Activated CD4-positive, alpha-beta T cell treated with anti-CD3 and anti-CD28 coated beads, Interleukin-2, amount 50 U/mL, for 16 hours (primary cell): ENCODE data around the gene CELF1.

Experiments
- DNase-seq: peaks from one replicate; pipeline ENCODE4 v3.0.0-alpha.2; 2020

Gene CELF1

DNA sequence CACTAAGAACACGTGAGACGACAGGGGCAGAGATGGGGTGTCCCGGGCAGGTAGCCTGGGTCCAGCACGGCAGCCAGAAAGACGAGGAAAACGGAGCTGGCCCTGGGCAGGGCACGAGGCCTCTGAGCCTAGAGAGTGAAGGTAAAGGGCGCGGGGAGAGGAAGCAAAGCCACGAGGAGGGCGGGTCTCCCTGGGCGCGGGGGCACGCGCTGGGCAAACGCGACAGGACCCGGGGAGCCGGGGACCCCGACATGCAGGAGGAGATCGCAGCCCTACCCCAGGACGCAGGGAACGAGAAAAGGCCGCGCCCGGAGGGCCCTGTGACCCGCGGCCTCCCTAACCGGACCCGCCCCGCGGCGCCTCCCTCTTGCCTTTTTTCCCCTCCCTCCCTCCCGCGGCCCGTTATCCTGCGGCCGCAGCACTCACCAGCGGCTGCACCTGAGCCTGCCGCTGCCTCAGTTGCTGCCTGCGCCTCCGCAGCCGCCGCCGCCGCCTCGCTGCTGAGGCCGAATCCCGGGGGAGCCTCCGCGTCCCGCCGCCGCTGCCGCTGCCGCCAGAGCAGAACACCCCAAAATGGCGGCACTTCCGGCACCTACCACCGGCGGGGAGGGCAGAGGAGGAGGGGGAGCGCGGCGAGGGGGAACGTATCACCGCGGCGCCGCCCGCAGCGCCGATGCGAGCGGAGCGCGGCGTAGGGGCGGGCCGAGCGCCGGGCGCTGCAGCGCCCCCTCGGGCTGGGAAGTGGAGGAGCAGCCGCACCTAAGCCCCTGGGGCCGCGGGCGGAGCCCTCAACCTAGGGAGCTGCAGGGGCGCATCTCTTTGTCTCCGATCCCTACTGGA, at the start of gene CELF1:
CELF1 (minus strand) TSS at position 567 of the 840 bp plus-strand sequence. CDS start 53,609 bp downstream, outside the sequence.
- peak; percentile 94 for DNase-seq

DNA sequence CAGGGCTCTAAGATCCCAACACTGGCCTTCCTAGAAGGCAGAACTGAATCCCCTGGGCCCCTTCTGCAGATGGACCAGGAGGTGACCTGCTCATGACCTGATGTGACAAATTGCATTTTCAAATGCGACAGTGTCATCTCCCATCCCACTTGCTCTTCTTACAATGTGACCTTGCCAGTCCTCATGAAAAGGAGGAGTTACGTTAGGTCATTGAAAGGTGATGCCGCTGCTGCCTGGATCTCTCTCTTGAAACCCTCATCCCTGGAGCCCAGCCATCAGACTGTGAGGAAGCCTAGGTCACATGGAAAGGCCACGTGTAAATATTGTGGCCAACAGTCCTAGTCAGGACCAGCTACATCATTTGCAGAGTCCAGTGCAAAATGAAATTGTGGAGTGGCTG, 47.0 kb upstream of the CELF1 start:
- DNase-seq, result no peak

DNA sequence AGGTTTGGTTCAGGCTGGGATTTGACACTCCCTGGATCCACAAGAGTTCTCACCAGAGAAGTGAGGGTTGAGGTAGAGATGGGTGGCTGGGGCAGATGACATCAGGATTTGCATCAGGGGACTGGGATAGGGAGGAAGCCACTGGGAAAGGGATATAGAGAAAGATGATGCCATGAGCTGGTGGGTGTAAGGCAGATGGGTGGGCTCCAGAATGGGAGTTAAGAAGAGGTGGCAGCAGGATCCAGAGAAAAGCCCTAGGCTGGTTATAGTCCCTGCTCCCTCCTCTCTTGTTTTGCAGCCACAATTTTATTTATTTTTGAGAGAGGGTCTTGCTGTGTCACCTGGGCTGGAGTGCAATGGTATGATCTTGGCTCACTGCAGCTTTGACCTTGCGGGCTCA, 43.0 kb upstream of the CELF1 start:
- no peak for DNase-seq

DNA sequence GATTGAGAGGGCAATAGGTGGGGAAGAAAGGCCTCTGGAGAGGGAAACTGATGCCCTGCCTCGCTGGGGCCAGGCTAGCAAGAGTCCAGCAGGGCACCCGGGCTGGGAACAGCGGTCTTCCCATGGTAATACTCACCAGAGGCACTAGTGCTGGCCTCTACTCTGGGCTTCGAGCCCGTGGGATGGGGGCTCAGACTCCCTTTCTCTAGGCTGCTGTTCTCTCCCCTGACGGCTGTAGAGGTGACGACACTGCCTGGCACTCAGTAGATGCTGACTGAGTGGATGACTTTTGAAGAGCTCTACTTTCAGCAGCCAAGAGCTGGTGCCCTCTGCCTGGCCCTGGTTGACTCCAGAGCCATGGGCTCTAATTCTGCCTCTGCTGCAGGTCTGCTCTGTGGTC, 42.1 kb upstream of the CELF1 start:
- DNase-seq, result no peak

DNA sequence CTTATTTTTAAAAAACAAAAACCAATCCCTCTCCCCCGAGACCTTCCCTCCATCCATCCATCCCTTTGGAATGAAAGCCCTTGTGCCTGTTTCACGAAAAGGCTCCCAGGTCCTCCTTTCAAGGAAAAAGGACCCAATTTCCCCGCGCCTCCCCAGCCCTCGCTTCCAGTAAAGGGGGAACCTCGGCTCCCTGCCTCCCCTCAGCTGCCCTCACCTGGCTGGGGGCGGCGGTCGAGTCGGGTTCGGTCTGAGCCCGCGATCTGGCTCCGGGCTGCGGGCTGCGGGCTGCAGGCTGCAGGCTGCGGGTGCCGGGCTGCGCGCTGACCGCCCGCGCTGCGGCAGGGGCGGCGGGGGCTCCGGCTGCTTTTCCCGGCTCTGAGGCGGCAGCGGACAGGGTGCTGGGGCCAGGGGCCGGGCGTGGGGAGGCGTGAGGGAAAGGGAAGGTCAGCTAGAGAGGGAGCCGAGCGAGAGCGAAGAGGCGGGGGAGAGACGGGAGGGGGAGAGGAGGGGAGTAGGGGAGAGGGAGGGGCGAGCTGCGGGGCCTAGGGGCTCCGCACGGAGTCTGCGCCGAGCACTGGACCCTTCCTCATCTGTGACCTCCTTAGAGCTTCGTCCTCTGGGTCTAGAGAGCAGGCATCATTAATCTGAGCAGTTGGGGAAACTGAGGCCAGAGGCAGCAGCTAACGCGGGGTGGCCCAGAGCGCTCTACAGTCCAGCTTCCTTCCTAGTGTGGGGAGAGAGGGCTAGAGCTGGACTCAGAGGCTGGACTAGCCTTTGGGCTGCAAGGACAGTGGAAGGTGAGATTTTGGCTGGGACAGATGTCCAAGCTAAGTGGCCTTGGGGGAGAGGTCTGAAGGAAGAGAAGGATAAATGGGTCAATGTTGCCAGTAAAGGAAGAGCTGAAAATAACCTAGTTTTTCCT, 41.3 kb upstream of the CELF1 start, which contains the start of gene C1QTNF4:
C1QTNF4 (minus strand) TSS at position 478 of the 922 bp plus-strand sequence. CDS start 3,601 bp downstream, outside the sequence.
- no peak for DNase-seq

DNA sequence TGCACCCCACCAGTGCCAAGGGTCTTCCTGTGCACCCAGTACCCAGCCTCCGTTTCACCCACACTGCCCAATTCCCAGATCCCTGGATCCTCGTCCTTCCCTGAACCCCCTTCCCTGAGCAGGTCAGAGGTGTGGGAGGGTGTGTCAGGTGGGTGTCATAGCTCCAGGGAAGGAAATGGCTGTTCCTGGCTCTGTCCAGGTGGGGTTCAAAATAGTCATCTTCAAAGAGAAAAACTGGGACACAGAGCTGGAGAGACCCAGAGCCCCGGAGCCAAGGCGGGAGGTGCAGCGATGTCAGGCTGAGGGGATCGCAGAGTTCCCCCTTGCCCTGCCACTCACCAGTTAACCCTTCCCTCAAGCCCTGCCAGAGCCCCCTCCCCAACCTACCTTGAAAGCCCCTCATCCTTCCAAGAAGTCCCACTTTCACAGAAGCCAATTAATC, 40.6 kb upstream of the CELF1 start:
- DNase-seq, result no peak

DNA sequence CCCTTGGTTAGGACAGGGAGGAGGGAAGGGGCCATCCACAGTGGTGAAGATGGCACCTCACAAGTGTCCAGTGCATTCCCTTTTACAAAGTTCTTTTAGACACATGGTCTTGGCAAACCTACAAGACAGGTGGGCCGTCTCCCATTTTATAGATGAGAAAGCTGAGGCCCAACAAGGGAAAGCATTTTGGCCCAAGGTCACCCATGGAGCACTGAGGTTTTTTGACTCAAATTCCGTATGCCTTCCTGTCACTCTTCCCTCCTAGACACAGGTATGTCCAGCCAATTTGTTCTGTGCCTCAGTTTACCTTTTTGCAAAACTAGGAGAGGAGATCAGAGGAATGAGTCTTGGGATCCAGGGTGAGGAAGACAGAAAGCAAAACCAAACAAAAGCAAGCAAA, 40.0 kb upstream of the CELF1 start:
- no peak for DNase-seq

DNA sequence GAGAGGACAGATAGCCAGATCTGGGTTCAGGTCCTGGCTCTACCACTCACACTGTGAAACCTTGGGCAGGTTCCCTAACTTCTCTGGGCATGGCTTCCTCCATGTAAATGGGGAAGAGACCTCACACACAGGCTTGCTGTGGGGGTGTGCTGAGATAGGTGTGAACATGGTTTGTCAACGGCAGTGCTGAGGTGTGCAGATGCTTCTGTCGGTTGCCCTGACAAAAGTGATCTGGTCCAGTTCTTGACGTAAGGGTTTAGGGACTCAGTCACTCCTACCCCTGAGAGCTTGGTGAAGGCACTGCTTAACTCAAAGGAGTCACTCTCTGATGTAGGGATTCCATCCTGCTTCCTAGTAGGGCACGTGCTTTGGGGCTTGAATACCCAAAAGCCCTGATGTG, 39.3 kb upstream of the CELF1 start:
- no peak for DNase-seq

DNA sequence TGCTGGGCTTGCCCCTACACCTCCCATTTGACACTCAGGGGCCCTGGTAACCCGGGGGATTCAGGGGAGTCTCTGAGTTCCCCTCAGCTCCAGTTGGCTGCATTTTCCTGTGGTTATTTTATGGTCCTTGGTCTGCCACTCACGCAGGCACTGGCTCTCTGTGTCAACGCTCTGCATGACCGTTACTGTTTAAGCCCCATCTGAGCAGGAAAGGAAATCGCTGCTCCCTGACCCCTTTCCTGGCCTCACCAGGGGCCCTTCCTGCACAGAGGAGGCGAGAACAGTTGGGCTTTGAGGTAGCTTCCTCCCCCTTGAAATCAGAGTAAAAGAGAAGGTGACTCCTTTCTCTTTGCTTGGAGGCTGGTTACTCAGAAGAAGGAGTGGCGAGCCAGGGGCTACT, 38.8 kb upstream of the CELF1 start:
- DNase-seq, result no peak

DNA sequence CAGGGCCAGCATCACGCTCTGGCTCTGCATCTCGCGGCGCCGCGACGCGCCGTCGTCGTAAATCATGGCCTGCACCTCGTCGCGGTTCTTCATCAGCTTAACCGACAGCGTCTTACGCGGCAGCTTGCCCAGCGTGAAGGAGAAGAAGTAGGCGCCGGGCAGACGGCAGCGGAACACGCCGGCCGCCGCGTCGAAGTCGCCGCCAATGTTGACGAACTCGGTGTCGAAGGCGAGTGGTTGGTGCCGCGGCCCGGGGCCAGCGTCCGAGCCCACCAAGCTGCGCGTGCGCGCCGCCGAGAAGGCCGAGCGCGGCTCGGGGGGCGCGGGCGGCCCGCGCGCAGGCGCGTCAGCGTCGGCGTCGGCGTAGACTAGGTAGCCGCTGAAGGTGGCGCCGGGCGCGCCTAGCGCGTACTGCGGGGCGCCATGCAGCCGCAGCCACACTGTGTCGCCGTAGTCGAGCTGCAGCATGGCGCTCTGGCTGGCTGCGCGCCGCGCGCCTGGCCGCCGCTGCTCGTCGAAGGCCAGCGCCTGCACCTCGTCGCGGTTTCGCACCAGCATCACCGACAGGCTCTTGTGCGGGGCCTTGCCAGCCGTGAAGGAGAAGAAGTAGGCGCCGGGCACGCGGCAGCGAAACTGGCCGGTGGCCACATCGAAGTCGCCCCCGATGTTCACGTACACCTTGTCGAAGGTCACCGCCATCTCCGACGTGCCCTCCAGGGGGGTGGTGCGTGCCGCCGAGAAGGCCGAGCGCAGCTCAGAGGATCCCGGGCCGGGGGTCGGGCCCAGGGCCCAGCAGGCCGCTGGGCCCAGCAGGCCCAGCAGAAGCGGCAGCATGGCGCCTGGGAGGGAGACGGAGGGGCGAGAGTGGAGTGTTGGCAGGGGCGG, 37.3 kb upstream of the CELF1 start:
- DNase-seq, result no peak

DNA sequence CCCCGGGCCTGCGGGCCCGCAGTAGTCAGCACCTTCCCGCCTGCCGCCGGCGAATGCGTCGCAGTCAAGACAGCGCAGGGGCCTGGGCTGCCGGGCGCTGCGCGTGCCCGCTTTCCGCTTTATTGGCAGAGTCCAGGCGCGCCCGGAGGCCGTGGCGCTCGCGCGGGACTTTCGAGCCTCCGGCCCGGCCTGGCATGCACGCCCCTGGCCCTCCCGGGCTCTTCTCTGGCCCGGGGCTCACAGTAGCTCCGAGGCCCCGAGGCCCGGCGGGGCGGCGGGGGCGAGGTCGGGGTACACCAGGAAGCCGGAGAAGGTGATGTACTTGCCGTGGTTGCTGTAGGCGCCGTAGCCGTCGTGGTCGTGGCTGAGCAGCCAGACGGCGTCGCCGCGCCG, 36.6 kb upstream of the CELF1 start:
- no peak for DNase-seq

DNA sequence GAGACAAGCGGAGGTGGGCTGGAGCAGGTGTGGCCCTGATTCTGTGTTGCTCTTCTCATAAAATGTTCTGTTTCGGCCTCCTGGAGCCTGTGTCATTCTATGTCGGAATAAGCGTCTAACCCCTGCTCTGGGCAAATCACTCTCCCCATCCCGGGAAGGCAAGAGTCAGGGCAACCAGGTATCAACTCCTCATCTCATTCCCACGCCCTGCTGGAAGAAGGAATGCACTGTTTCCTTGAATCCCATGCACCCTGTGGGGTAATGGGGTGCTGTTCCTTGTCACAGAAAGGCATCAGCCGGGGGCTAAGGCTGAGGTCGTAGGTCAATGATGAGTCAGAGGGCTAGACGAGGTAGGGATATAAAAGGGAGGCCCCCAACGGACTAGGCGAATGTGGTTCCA, 36.2 kb upstream of the CELF1 start:
- no peak for DNase-seq

DNA sequence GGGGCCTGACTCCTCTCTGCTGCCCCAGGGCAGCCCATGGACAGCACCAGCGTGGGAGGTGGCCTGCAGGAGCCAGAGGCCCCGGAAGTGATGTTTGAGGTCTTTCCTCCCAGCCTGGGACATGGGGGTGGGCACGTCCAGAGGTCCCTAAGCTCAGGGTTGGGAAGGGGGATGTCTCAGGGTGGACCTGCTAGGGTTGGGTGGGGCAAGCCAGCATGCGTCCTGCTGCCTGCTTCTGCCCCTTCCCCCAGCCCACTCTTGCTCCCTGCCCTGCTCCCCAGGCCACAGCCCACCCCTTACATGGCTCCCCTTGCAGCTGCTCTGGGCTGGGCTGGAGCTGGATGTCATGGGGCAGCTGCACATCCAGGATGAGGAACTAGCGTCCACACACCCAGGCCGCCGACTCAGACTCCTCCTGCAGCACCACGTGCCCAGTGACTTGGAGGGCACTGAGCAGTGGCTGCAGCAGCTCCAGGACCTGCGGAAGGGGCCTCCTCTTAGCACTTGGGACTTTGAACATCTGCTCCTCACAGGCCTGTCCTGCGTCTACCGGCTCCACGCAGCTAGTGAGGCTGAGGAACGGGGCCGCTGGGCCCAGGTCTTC, 34.9 kb upstream of the CELF1 start:
- DNase-seq, result no peak

DNA sequence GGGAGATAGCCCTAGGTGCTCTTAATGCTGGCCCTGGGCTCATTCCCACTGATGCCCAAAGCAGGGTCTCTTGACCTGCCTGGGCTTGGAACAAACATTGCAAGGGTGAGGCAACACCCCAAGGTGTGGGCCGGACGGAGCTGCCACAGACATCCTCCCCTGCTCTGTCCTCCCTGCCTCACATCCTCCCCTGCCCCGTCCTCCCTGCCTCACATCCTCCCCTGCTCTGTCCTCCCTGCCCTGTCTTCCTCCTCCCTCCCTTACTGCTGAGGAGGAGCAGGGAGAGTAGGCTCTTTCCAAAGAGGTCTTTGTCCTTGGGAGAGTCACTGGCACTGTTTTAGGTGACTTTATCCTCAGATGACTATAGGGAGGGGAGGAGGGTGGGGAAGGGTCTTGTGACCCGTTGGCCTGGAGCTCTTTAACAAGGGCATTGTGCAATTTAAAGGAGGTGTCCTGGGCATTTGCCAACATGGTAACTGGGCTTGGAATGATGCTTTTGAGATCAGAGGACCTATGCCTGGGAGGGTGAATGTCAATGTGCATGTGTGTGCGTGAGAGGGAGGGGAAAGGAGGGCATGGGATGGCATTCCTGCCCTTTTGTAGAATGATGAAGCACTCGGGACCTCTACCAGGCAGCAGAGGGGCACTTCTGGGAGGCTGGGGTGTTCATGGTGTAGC, 34.2 kb upstream of the CELF1 start:
- DNase-seq, result no peak

DNA sequence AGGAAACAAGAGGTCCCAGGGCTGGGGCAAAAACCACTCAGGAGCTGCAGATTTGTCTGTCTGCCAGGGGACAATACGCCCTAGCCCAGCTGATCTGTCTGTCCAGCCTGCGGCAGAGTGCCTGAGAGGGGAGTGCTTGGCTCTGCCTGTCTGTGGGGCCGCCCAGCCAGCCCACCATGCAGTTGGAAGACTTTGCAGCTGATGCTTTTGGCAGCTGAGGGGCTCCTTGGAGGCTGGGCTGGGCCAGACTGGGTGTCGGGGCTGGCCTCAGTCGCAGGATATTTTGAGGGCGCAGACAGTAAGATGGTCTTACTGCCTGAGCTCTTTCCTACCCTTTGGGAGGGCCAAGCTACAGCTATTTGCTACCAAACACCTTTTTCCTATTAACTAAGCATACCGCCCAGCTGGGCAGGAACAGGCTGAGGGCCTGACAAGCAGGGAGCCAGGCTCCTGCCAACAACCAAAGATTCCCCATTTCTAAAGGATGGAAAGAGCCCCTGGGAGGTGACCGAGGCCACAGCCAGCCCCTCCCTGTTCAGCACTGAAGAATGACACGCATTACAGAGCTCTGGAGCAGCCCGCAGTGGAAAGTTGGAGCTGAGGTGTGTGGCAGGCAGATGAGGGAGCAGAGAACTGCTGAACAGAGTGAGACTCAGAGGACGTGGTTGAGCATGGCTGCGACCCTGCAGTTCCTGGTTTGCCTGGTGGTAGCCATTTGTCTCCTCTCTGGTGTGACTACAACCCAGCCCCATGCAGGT, 33.3 kb upstream of the CELF1 start, which contains the start of gene FAM180B:
FAM180B (plus strand) TSS at position 581 of the 758 bp plus-strand sequence; CDS start at position 672, 91 bp downstream.
- DNase-seq, result no peak

DNA sequence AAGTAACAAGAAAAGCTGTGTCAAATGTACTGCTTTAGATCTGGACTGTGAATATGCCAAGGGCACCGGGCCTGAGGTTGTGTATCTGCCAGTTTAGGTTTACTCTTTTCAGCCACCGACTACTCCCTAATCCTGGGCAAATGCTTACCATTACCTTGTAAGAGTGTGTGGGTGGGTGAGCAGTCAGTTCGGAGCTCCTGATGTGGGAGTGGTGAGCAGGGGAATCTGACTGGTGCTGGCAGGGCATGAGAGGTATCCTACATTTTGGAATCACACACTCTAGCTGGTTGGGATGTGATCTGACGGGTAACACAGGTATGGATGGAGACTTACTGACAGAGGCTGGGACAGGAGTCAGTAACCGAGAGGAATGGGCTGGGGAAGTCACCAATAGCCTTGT, 30.9 kb upstream of the CELF1 start:
- no peak for DNase-seq

DNA sequence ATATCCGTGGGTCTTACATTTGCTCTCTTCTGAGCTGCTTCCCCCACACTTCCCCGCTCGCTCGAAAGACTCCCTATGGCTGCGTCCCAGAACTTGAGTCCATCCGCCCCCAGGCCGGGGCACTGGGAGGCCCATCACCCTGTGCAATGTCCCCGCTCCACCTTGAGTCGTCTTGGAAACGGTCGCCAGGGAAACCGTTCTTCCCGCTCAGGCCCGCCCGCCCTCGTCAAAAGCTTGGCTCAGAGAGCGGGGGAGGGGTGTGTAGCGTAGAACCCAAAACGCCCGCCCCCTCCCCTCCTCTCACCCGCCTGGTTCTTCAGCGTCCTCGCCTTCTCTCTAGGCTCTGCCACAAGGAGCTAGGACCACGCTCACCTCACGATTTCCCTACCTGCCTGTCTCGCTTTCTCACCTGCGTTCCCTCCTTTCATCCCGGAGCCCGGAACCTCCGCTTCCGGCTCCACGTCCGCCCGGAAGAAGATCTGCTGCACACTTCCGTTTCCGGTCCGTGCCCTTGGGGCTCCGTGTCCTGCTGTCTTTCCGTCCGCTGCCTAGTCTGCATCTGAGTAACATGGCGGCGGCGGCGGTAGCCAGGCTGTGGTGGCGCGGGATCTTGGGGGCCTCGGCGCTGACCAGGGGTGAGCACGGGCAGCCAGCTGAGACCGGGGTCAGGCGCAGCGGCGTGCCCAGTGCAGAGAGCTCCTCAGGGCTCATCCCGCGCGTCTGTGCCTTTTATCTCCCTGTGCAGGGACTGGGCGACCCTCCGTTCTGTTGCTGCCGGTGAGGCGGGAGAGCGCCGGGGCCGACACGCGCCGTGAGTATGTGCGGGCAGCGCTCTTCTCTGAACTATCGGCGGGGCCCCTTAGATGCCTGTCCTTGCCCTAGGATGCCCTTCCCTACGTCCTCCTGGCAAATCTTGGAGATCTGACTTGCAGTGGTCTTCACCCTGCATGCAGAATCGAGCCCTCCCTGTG, 25.9 kb upstream of the CELF1 start, which contains the start of the genes KBTBD4 and NDUFS3:
KBTBD4 (minus strand) TSS at position 447 of the 971 bp plus-strand sequence; CDS start at position 428, 19 bp downstream.
NDUFS3 (plus strand) TSS at position 551 of the 971 bp plus-strand sequence; CDS start at position 569, 18 bp downstream.
- DNase-seq, result peak; percentile 90

DNA sequence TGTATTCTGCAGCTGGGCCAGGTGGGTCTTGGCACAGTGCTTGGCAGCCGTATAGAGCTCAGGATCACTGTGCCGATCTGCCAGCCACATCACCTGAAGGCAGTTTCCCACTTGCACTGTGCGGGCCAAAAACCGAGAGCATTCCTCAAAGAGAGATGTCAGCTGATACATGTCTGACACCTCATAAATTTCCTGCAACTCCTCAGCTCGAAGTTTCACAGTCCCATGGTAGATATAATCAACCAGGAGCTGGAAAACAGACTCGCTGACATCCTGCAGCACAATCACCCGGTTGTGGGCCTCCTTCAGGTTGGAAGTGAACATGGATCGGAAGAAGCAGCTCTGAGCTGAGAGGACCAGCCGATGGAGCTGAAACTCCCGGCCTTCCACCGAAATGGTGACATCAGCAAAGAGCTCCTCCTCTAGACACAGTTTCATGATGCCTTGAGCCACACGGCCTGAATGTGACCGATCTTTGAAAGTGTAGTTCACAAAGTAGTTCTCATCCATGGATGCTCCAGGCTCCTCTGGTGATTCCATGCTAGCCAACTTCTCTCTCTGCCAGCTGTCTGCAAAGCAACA, 24.6 kb upstream of the CELF1 start:
- no peak for DNase-seq

DNA sequence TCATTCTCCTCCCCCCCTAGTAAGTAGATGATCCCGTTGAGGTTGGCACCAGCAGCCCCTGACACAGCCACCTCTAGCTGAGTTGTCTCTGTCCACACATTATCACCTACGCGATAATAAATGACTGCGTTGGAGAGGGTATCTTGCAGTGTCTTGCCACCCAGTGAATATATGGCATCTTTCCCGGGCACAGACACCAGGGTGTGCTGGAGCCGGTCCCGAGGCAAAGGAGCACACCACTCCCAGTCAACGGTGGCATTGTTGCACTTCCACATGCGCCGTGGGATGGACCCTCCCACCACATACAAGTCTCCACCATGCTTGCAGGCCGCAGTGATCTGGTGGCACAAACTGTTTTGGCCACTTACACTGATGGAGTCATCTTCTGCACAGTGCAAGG, 20.4 kb upstream of the CELF1 start:
- DNase-seq, result no peak
